SK-N-SH (cell line): ENCODE data around the gene IL20. TPM values are rescaled to one million over a fixed set of nuclear protein-coding genes. Genes with fewer than 3 reads are reported as not detected.

ENCODE experiments used
- CTCF ChIA-PET: fragments of 300-600, 350-600 bp; formaldehyde crosslinking; extraction: SDS; loops from one replicate; lab custom pipeline; 2021; lab: Yijun Ruan, JAX
- POLR2A ChIA-PET: fragments of 350-600 bp; sonication (Branson Sonifier 250); formaldehyde crosslinking; extraction: SDS; loops from one replicate; lab custom pipeline; 2020; ENCODE audit warnings: antibody characterized with exemption, inconsistent platforms; lab: Yijun Ruan, JAX
- DNase-seq: peaks from one replicate; pipeline ENCODE4 v3.0.0; 2012
- H2AFZ ChIP-seq: fragments of 200-600 bp; sonication (generic); 2 replicates; pipeline ENCODE4 v1.8.1; 2016; ENCODE audit warnings: antibody characterized with exemption, mild to moderate bottlenecking, low read depth
- H3F3A ChIP-seq: fragments of 200-600 bp; sonication (generic); replicated peaks from 2 replicates; pipeline ENCODE3; 2016; ENCODE audit warnings: antibody characterized with exemption, mild to moderate bottlenecking; ENCODE audit not compliant: insufficient read depth
- H3K27ac ChIP-seq, 2 experiments: fragments of 200-500 bp in 1 of 2; fragments of 200-600 bp in 1 of 2; sonication (Bioruptor generic) in 1 of 2; sonication (generic), shearing (Covaris generic) in 1 of 2; 2 replicates each; pipeline versions ENCODE4 v1.5.1 to v1.6.1; 2014 to 2016; ENCODE audit warnings: low read depth in 2 of 2, inconsistent platforms in 1 of 2, low read length in 1 of 2, mild to moderate bottlenecking in 1 of 2, mixed read lengths in 1 of 2
- H3K27me3 ChIP-seq: fragments of 200-600 bp; sonication (generic), shearing (Covaris generic); 2 replicates; pipeline ENCODE4 v1.6.1; 2016; ENCODE audit warnings: mixed run types; ENCODE audit not compliant: insufficient read depth
- H3K36me3 ChIP-seq, 2 experiments: fragments of 200-500 bp in 1 of 2; fragments of 200-600 bp in 1 of 2; sonication (Bioruptor generic) in 1 of 2; sonication (generic) in 1 of 2; replicated peaks in 1 of 2; 2 replicates each; pipeline versions ENCODE3 to v1.5.1; 2014 to 2016; ENCODE audit warnings: low read length in 1 of 2, mild to moderate bottlenecking in 1 of 2; ENCODE audit not compliant: insufficient read depth in 2 of 2, control insufficient read depth in 1 of 2
- H3K4me1 ChIP-seq, 2 experiments: fragments of 200-500 bp in 1 of 2; fragments of 200-600 bp in 1 of 2; sonication (Bioruptor generic) in 1 of 2; sonication (generic), shearing (Covaris generic) in 1 of 2; 2 replicates each; pipeline versions ENCODE4 v1.5.1 to v1.6.1; 2014 to 2016; ENCODE audit warnings: low read depth in 1 of 2, low read length in 1 of 2, mixed run types in 1 of 2; ENCODE audit not compliant: insufficient read depth in 2 of 2, control insufficient read depth in 1 of 2
- H3K4me2 ChIP-seq: fragments of 200-600 bp; sonication (generic), shearing (Covaris generic); 2 replicates; pipeline ENCODE4 v1.6.1; 2017; ENCODE audit warnings: mixed run types
- H3K4me3 ChIP-seq, 2 experiments: fragments of 200-500 bp in 1 of 2; fragments of 200-600 bp in 1 of 2; sonication (Bioruptor generic) in 1 of 2; sonication (generic), shearing (Covaris generic) in 1 of 2; 2 replicates each; pipeline versions ENCODE4 v1.5.1 to v1.8.1; 2014 to 2016; ENCODE audit warnings: low read depth in 2 of 2, inconsistent platforms in 1 of 2, low read length in 1 of 2, mild to moderate bottlenecking in 1 of 2, mixed read lengths in 1 of 2, moderate library complexity in 1 of 2
- H3K79me2 ChIP-seq: fragments of 200-600 bp; sonication (generic); 2 replicates; pipeline ENCODE4 v1.8.1; 2017; ENCODE audit warnings: mild to moderate bottlenecking; ENCODE audit not compliant: insufficient read depth
- H3K9ac ChIP-seq: fragments of 200-600 bp; sonication (generic); 2 replicates; pipeline ENCODE4 v1.6.1; 2017; ENCODE audit warnings: mixed run types
- H3K9me2 ChIP-seq: fragments of 200-600 bp; sonication (generic); 2 replicates; pipeline ENCODE4 v1.6.1; 2017; ENCODE audit warnings: mixed run types
- H3K9me3 ChIP-seq: fragments of 200-600 bp; sonication (generic); 2 replicates; pipeline ENCODE4 v1.6.1; 2017; ENCODE audit warnings: mixed run types, mild to moderate bottlenecking, moderate library complexity
- H4K20me1 ChIP-seq: fragments of 200-600 bp; sonication (generic); 2 replicates; pipeline ENCODE4 v1.6.1; 2017; ENCODE audit warnings: mild to moderate bottlenecking, mixed run types; ENCODE audit not compliant: insufficient read depth
- ELF1 ChIP-seq: IDR thresholded peaks from 2 replicates; pipeline ENCODE4 v1.4.0; 2012
- EP300 ChIP-seq, 2 experiments: IDR thresholded peaks; 2 replicates each; pipeline versions ENCODE4 v1.4.0 to v1.6.1; 2012; ENCODE audit warnings: borderline replicate concordance in 1 of 2, low read depth in 1 of 2, low read length in 1 of 2
- FOSL2 ChIP-seq: IDR thresholded peaks from 2 replicates; pipeline ENCODE4 v1.4.0; 2012; ENCODE audit warnings: low read depth, mild to moderate bottlenecking, moderate library complexity, borderline replicate concordance
- FOXJ3 ChIP-seq: sonication (generic); formaldehyde crosslinking; IDR thresholded peaks from 2 replicates; pipeline ENCODE4 v1.5.1; 2020; ENCODE audit warnings: mild to moderate bottlenecking, missing genetic modification reagents
- FOXM1 ChIP-seq: IDR thresholded peaks from 2 replicates; pipeline ENCODE4 v1.4.0; 2012; ENCODE audit warnings: low read depth, mild to moderate bottlenecking
- GABPA ChIP-seq: IDR thresholded peaks from 2 replicates; pipeline ENCODE4 v1.4.0; 2012; ENCODE audit warnings: low read depth, mild to moderate bottlenecking
- IRF3 ChIP-seq: fragments of 150-350 bp; IDR thresholded peaks from 2 replicates; pipeline ENCODE4 v1.6.1; 2016; ENCODE audit warnings: mild to moderate bottlenecking, low read depth, low read length
- NFIC ChIP-seq: IDR thresholded peaks from 2 replicates; pipeline ENCODE4 v1.4.0; 2012; ENCODE audit warnings: borderline replicate concordance
- PBX3 ChIP-seq: IDR thresholded peaks from 2 replicates; pipeline ENCODE4; 2012
- RCOR1 ChIP-seq: fragments of 150-350 bp; IDR thresholded peaks from 2 replicates; pipeline ENCODE4 v1.6.1; 2017; ENCODE audit warnings: antibody characterized with exemption, low read length
- RFX5 ChIP-seq: IDR thresholded peaks from 2 replicates; pipeline ENCODE4 v1.6.1; 2012; ENCODE audit warnings: mild to moderate bottlenecking, improper control_type of control experiment, low read length
- SIN3A ChIP-seq: IDR thresholded peaks from 2 replicates; pipeline ENCODE4 v1.6.1; 2012; ENCODE audit warnings: low read depth, mild to moderate bottlenecking, low read length, moderate library complexity, borderline replicate concordance
- TAF1 ChIP-seq: IDR thresholded peaks from 2 replicates; pipeline ENCODE4 v1.6.1; 2012; ENCODE audit warnings: low read depth, mild to moderate bottlenecking, low read length, moderate library complexity, borderline replicate concordance
- YY1 ChIP-seq: IDR thresholded peaks from 2 replicates; pipeline ENCODE4 v1.4.0; 2012; ENCODE audit warnings: low read depth, mild to moderate bottlenecking
- WGBS: methylation state at CpG from one replicate; pipeline ENCODE4 v1.1.6; 2017; ENCODE audit warnings: low lambda C conversion rate; 5-methylcytosine and 5-hydroxymethylcytosine counted together
- polyA plus RNA-seq, 3 experiments: library from polyadenylated mRNA; depleted of rRNA; stranded (reverse); fragments of >200 nt; gene quantifications; 2 replicates each; pipeline ENCODE4 v1.2.3, GENCODE V29; 2012
- TF ChIP-seq, protein P1 (sequence below): IDR thresholded peaks from 2 replicates; pipeline ENCODE4 v1.6.1; 2012; ENCODE audit warnings: mild to moderate bottlenecking, low read depth, low read length, moderate library complexity
- TF ChIP-seq, protein P2 (sequence below): IDR thresholded peaks from 2 replicates; pipeline ENCODE4 v1.4.0; 2012; ENCODE audit warnings: low read depth

Gene IL20
- polyA plus RNA-seq, 1 of the 3 experiments (the other 2 are of a cell fraction): not detected

DNA sequence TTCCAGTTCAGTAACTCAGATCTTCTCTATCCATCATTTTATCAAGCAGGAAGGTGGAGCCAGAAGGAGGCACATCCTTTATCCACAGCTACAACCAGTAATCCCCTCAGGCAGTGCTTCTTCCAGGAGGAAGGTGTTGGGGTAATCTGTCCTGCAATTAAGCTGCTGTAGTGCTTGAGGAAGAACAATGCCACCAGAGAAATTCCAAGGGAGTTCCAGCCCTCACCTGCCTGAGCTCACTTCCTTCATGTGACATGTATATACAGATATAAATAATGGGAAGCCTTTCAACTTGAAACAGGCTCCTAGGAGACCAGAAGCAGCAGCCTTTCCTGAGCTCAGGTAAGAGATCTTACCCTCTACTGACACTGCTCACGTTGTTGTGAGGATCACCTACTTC is 2.2 kb upstream of the IL20 start:
- TF ChIP-seq FOXJ3 (CRISPR knock-in tag): no peak
- TF ChIP-seq IRF3: no peak
- TF ChIP-seq, protein P1, sequence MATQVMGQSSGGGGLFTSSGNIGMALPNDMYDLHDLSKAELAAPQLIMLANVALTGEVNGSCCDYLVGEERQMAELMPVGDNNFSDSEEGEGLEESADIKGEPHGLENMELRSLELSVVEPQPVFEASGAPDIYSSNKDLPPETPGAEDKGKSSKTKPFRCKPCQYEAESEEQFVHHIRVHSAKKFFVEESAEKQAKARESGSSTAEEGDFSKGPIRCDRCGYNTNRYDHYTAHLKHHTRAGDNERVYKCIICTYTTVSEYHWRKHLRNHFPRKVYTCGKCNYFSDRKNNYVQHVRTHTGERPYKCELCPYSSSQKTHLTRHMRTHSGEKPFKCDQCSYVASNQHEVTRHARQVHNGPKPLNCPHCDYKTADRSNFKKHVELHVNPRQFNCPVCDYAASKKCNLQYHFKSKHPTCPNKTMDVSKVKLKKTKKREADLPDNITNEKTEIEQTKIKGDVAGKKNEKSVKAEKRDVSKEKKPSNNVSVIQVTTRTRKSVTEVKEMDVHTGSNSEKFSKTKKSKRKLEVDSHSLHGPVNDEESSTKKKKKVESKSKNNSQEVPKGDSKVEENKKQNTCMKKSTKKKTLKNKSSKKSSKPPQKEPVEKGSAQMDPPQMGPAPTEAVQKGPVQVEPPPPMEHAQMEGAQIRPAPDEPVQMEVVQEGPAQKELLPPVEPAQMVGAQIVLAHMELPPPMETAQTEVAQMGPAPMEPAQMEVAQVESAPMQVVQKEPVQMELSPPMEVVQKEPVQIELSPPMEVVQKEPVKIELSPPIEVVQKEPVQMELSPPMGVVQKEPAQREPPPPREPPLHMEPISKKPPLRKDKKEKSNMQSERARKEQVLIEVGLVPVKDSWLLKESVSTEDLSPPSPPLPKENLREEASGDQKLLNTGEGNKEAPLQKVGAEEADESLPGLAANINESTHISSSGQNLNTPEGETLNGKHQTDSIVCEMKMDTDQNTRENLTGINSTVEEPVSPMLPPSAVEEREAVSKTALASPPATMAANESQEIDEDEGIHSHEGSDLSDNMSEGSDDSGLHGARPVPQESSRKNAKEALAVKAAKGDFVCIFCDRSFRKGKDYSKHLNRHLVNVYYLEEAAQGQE: no peak
- POLR2A ChIA-PET: no interaction called here
- CTCF ChIA-PET: interaction anchor here (1.6 kb wide), 1 partner anchor 16 kb away, joined by 4 read pairs; no protein-coding TSS in a partner anchor

GRCh38 chr1:206866062-206866461 is 639 bp downstream of the IL20 start:
- Histone ChIP-seq H3K27me3 (peaks cover 5% of the 10 kb centered on the region; the same call in 1 of the 2 replicates), H3K4me3 (no peak overlapping the region), H3K9me3 (no peaks in the 10 kb centered on the region), H3K4me2 (no peak overlapping the region), H3K27ac (no peak overlapping the region), H3K9me2 (no peaks in the 10 kb centered on the region), H2AFZ (no peak overlapping the region), H3F3A (no peaks in the 10 kb centered on the region), H4K20me1 (no peaks in the 10 kb centered on the region), H3K9ac (no peak overlapping the region), H3K79me2 (no peaks in the 10 kb centered on the region), H3K4me1 (no peaks in the 10 kb centered on the region; a peak in 1 of 4 replicates), H3K36me3 (no peaks in the 10 kb centered on the region)
- ChIA-PET POLR2A (no interaction called here), CTCF (interaction anchor here (1.2 to 1.7 kb wide), 4 partner anchors 11 to 131 kb away, joined by 3 to 6 read pairs (median 6); no protein-coding TSS in a partner anchor)
- no peak for DNase-seq
- TF ChIP-seq TAF1 (no peak), RCOR1 (no peak), FOXM1 (no peak), PBX3 (no peak), RFX5 (no peak), EP300 (IDR thresholded peaks at IDR 0.05; ENCODE audit: borderline replicate concordance in 1 of 2, low read depth in 1 of 2, low read length in 1 of 2) (no peak), NFIC (no peak), GABPA (no peak), SIN3A (no peak), FOSL2 (no peak), ELF1 (no peak), YY1 (no peak)
- TF ChIP-seq, protein P2, sequence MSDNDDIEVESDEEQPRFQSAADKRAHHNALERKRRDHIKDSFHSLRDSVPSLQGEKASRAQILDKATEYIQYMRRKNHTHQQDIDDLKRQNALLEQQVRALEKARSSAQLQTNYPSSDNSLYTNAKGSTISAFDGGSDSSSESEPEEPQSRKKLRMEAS: no peak
- whole genome bisulfite sequencing: 57% methylated on average over 2 of the region's 2 CpGs

More for the DNA sequence above, 2.2 kb upstream of the IL20 start:
- no peak overlapping the region for H2AFZ ChIP-seq
- peaks cover 5% of the 10 kb centered on the region; the same call in 1 of the 2 replicates for H3K27me3 ChIP-seq
- no peak overlapping the region for H3K27ac ChIP-seq
- H3K4me2 ChIP-seq: no peak overlapping the region
- H3K36me3 ChIP-seq: no peaks in the 10 kb centered on the region
- no peaks in the 10 kb centered on the region for H3K9me3 ChIP-seq
- WGBS: 13% methylated on average over 1 of the region's 1 CpG
- H3K9me2 ChIP-seq: no peaks in the 10 kb centered on the region
- DNase-seq: no peak
- H3K79me2 ChIP-seq: no peaks in the 10 kb centered on the region
- no peak overlapping the region for H3K9ac ChIP-seq
- H3K4me1 ChIP-seq: no peaks in the 10 kb centered on the region; a peak in 1 of 4 replicates
- H3K4me3 ChIP-seq: no peak overlapping the region
- H3F3A ChIP-seq: no peaks in the 10 kb centered on the region
- H4K20me1 ChIP-seq: no peaks in the 10 kb centered on the region
